T47D (cell line): Measurements from ENCODE around the gene SDK1.

Experiments used
- DNase-seq, 2 experiments: peaks; one replicate each; pipeline versions ENCODE4 v3.0.0 to v3.0.0-alpha.2; 2011 to 2012; ENCODE audit warnings: low read depth in 1 of 2, low spot score in 1 of 2
- JUND ChIP-seq: IDR thresholded peaks from 2 replicates; pipeline ENCODE4 v1.6.1; 2012; ENCODE audit warnings: low read depth
- in situ Hi-C: cut with HindIII; loops from 2 replicates; pipeline ENCODE4 v1.10.0; 2016; ENCODE audit warnings: low sequenced_read_pairs, low pct_unique_long_range_greater_than_20kb

Gene SDK1

GRCh38 chr7:3588341-3588740, 287.3 kb downstream of the SDK1 start:
- no peak for TF ChIP-seq JUND
- in situ Hi-C loops, result no loop called here

GRCh38 chr7:3589752-3590151, 288.7 kb downstream of the SDK1 start:
- no peak for DNase-seq
- no peak for TF ChIP-seq JUND
- in situ Hi-C loops, result no loop called here

More at GRCh38 chr7:3588341-3588740, 287.3 kb downstream of the SDK1 start:
- no peak for DNase-seq

- in situ Hi-C loops, result no loop called here
- no peak for DNase-seq
- TF ChIP-seq JUND, result no peak
Observed at GRCh38 chr7:3591219-3591618, 290.2 kb downstream of the SDK1 start.

GRCh38 chr7:3591944-3592343, 290.9 kb downstream of the SDK1 start:
- TF ChIP-seq JUND, result no peak
- in situ Hi-C loops, result no loop called here
- no peak for DNase-seq

- no peak for DNase-seq
- in situ Hi-C loops, result no loop called here
- TF ChIP-seq JUND, result no peak
Observed at GRCh38 chr7:3592401-3593134, 291.5 kb downstream of the SDK1 start.

- in situ Hi-C loops, result no loop called here
- DNase-seq, result no peak
Observed at GRCh38 chr7:3594901-3595300, 293.8 kb downstream of the SDK1 start.

GRCh38 chr7:3598854-3599253, 297.8 kb downstream of the SDK1 start:
- DNase-seq, result no peak
- in situ Hi-C loops, result no loop called here
- no peak for TF ChIP-seq JUND

More at GRCh38 chr7:3594901-3595300, 293.8 kb downstream of the SDK1 start:
- no peak for TF ChIP-seq JUND

- no peak for DNase-seq
Observed at GRCh38 chr7:3605222-3605621, 304.2 kb downstream of the SDK1 start.

GRCh38 chr7:3606436-3606835, 305.4 kb downstream of the SDK1 start:
- TF ChIP-seq JUND, result no peak
- in situ Hi-C loops, result no loop called here
- no peak for DNase-seq

More at GRCh38 chr7:3605222-3605621, 304.2 kb downstream of the SDK1 start:
- TF ChIP-seq JUND, result no peak
- in situ Hi-C loops, result no loop called here

GRCh38 chr7:3607847-3608246, 306.8 kb downstream of the SDK1 start:
- in situ Hi-C loops, result no loop called here
- TF ChIP-seq JUND, result no peak
- no peak for DNase-seq

- TF ChIP-seq JUND, result no peak
- in situ Hi-C loops, result no loop called here
- DNase-seq, result no peak
Observed at GRCh38 chr7:3616306-3616705, 315.3 kb downstream of the SDK1 start.

- in situ Hi-C loops, result no loop called here
- TF ChIP-seq JUND, result no peak
- DNase-seq, result no peak
Observed at GRCh38 chr7:3630081-3630480, 329.0 kb downstream of the SDK1 start.

GRCh38 chr7:3634396-3634795, 333.3 kb downstream of the SDK1 start:
- no peak for TF ChIP-seq JUND
- DNase-seq, result no peak
- in situ Hi-C loops, result no loop called here
